Measurements from ENCODE around the gene DCP1B. TPM values are rescaled to one million over a fixed set of nuclear protein-coding genes. Genes with fewer than 3 reads are reported as not detected.
A peak's percentile ranks its signal among the peaks of the same experiment; 100 is the strongest.

Gene DCP1B
- total RNA-seq, 1 donor from 2014 or later, result 14.4 TPM

- Mint-ChIP-seq H3K27ac (ENCODE audit: unreplicated experiment) (no peak overlapping the region), H3K36me3 (ENCODE audit: unreplicated experiment) (no peaks in the 10 kb centered on the region), H3K4me3 (ENCODE audit: unreplicated experiment) (no peak overlapping the region), H3K9me3 (ENCODE audit: unreplicated experiment) (no peaks in the 10 kb centered on the region), H3K27me3 (ENCODE audit: unreplicated experiment) (peaks cover 11% of the 10 kb centered on the region), H3K4me1 (ENCODE audit: unreplicated experiment) (peaks cover 3% of the 10 kb centered on the region)
- no peak for TF ChIP-seq CTCF (IDR thresholded peaks at IDR 0.05)
- DNase-seq (ENCODE audit: extremely low spot score, unreplicated experiment), result peak; percentile 56
Measured at GRCh38 chr12:1912580-1913376, 91.5 kb downstream of the DCP1B start.

- DNase-seq (ENCODE audit: extremely low spot score, unreplicated experiment), result peak; percentile 75
- TF ChIP-seq CTCF (IDR thresholded peaks at IDR 0.05), result no peak
- no peak overlapping the region for H3K27ac Mint-ChIP-seq (ENCODE audit: unreplicated experiment)
Measured at GRCh38 chr12:1911598-1912575, 92.4 kb downstream of the DCP1B start.

GRCh38 chr12:1910468-1910867 lies 93.8 kb downstream of the DCP1B start:
- DNase-seq (ENCODE audit: extremely low spot score, unreplicated experiment), result no peak
- Mint-ChIP-seq H3K36me3 (ENCODE audit: unreplicated experiment) (no peaks in the 10 kb centered on the region), H3K4me3 (ENCODE audit: unreplicated experiment) (no peak overlapping the region), H3K27me3 (ENCODE audit: unreplicated experiment) (peaks cover 8% of the 10 kb centered on the region), H3K9me3 (ENCODE audit: unreplicated experiment) (peaks cover 12% of the 10 kb centered on the region), H3K4me1 (ENCODE audit: unreplicated experiment) (peaks cover 3% of the 10 kb centered on the region), H3K27ac (ENCODE audit: unreplicated experiment) (no peak overlapping the region)
- no peak for TF ChIP-seq CTCF (IDR thresholded peaks at IDR 0.05)

More at GRCh38 chr12:1911598-1912575, 92.4 kb downstream of the DCP1B start:
- H3K4me3 Mint-ChIP-seq (ENCODE audit: unreplicated experiment), result no peak overlapping the region
- peaks cover under 1% of the 10 kb centered on the region for H3K9me3 Mint-ChIP-seq (ENCODE audit: unreplicated experiment)
- H3K27me3 Mint-ChIP-seq (ENCODE audit: unreplicated experiment), result peaks cover 11% of the 10 kb centered on the region
- H3K36me3 Mint-ChIP-seq (ENCODE audit: unreplicated experiment), result no peaks in the 10 kb centered on the region
- H3K4me1 Mint-ChIP-seq (ENCODE audit: unreplicated experiment), result peaks cover 3% of the 10 kb centered on the region

GRCh38 chr12:1908758-1909157 lies 95.5 kb downstream of the DCP1B start:
- H3K36me3 Mint-ChIP-seq (ENCODE audit: unreplicated experiment), result no peaks in the 10 kb centered on the region
- no peak overlapping the region for H3K27ac Mint-ChIP-seq (ENCODE audit: unreplicated experiment)
- no peak overlapping the region for H3K4me3 Mint-ChIP-seq (ENCODE audit: unreplicated experiment)
- H3K27me3 Mint-ChIP-seq (ENCODE audit: unreplicated experiment), result peaks cover 5% of the 10 kb centered on the region
- peaks cover 20% of the 10 kb centered on the region for H3K9me3 Mint-ChIP-seq (ENCODE audit: unreplicated experiment)
- peaks cover 3% of the 10 kb centered on the region for H3K4me1 Mint-ChIP-seq (ENCODE audit: unreplicated experiment)
- DNase-seq (ENCODE audit: extremely low spot score, unreplicated experiment), result peak; percentile 78
- TF ChIP-seq CTCF (IDR thresholded peaks at IDR 0.05), result no peak

Measured in osteocyte (in vitro differentiated cells).